ENCODE measurements around the gene INCENP. TPM values are rescaled to one million over a fixed set of nuclear protein-coding genes. Genes with fewer than 3 reads are reported as not detected.

INCENP gene
- total RNA-seq, 1 experiment from 2014 or later: 48.8 TPM

- no peak overlapping the region for H3K4me3 ChIP-seq (ENCODE audit: low read length)
- H3K9me2 ChIP-seq (replicated peaks; ENCODE audit: insufficient read depth, low read length): no peaks in the 10 kb centered on the region
- H4K20me1 ChIP-seq (ENCODE audit: insufficient read depth, low read depth, low read length): peaks cover 29% of the 10 kb centered on the region; the same call in 1 of the 2 replicates
- H3K79me2 ChIP-seq (ENCODE audit: low read length): peaks cover 86% of the 10 kb centered on the region
- no peak overlapping the region for H3K4me2 ChIP-seq (ENCODE audit: low read depth, low read length, poor library complexity, severe bottlenecking)
- peaks cover 9% of the 10 kb centered on the region for H3K36me3 ChIP-seq (ENCODE audit: insufficient read depth, low read length)
- H3K9ac ChIP-seq (ENCODE audit: low read length): no peak overlapping the region
- H2AFZ ChIP-seq (ENCODE audit: low read length): no peak overlapping the region
- no peak for DNase-seq
- H3K27ac ChIP-seq (ENCODE audit: low read length): no peak overlapping the region
- H3K4me1 ChIP-seq (ENCODE audit: low read length): peaks cover 26% of the 10 kb centered on the region
- no peaks in the 10 kb centered on the region for H3K9me3 ChIP-seq (ENCODE audit: low read length)
- no peaks in the 10 kb centered on the region for H3K27me3 ChIP-seq (ENCODE audit: low read length)
These were observed 3.6 kb downstream of the INCENP start for GRCh38 chr11:62127426-62127825.

- Histone ChIP-seq H3K4me2 (ENCODE audit: low read depth, low read length, poor library complexity, severe bottlenecking) (no peak overlapping the region), H3K4me3 (ENCODE audit: low read length) (no peak overlapping the region), H3K9me3 (ENCODE audit: low read length) (no peaks in the 10 kb centered on the region), H3K27ac (ENCODE audit: low read length) (no peak overlapping the region), H3K36me3 (ENCODE audit: insufficient read depth, low read length) (peaks cover 9% of the 10 kb centered on the region), H3K9me2 (replicated peaks; ENCODE audit: insufficient read depth, low read length) (no peaks in the 10 kb centered on the region), H3K4me1 (ENCODE audit: low read length) (peaks cover 22% of the 10 kb centered on the region), H3K9ac (ENCODE audit: low read length) (no peak overlapping the region), H2AFZ (ENCODE audit: low read length) (no peak overlapping the region), H4K20me1 (ENCODE audit: insufficient read depth, low read depth, low read length) (peaks cover 29% of the 10 kb centered on the region; the same call in 1 of the 2 replicates), H3K27me3 (ENCODE audit: low read length) (no peaks in the 10 kb centered on the region), H3K79me2 (ENCODE audit: low read length) (peaks cover 93% of the 10 kb centered on the region)
- DNase-seq: no peak
These were observed 4.3 kb downstream of the INCENP start for GRCh38 chr11:62127941-62128770.

GRCh38 chr11:62128835-62129234 lies 5.0 kb downstream of the INCENP start:
- no peaks in the 10 kb centered on the region for H3K9me2 ChIP-seq (replicated peaks; ENCODE audit: insufficient read depth, low read length)
- H3K9me3 ChIP-seq (ENCODE audit: low read length): no peaks in the 10 kb centered on the region
- no peaks in the 10 kb centered on the region for H3K27me3 ChIP-seq (ENCODE audit: low read length)
- peaks cover 100% of the 10 kb centered on the region for H3K79me2 ChIP-seq (ENCODE audit: low read length)
- peaks cover 19% of the 10 kb centered on the region for H3K4me1 ChIP-seq (ENCODE audit: low read length)
- H4K20me1 ChIP-seq (ENCODE audit: insufficient read depth, low read depth, low read length): peaks cover 29% of the 10 kb centered on the region; the same call in 1 of the 2 replicates
- H3K4me3 ChIP-seq (ENCODE audit: low read length): no peak overlapping the region
- no peak overlapping the region for H3K4me2 ChIP-seq (ENCODE audit: low read depth, low read length, poor library complexity, severe bottlenecking)
- DNase-seq: no peak
- H3K27ac ChIP-seq (ENCODE audit: low read length): no peak overlapping the region
- H2AFZ ChIP-seq (ENCODE audit: low read length): no peak overlapping the region
- no peak overlapping the region for H3K9ac ChIP-seq (ENCODE audit: low read length)
- H3K36me3 ChIP-seq (ENCODE audit: insufficient read depth, low read length): peaks cover 11% of the 10 kb centered on the region

- DNase-seq: no peak
- Histone ChIP-seq H3K27me3 (ENCODE audit: low read length) (no peaks in the 10 kb centered on the region), H3K27ac (ENCODE audit: low read length) (no peak overlapping the region), H2AFZ (ENCODE audit: low read length) (no peak overlapping the region), H3K4me1 (ENCODE audit: low read length) (peaks cover 19% of the 10 kb centered on the region), H4K20me1 (ENCODE audit: insufficient read depth, low read depth, low read length) (peaks cover 26% of the 10 kb centered on the region; the same call in 1 of the 2 replicates), H3K9ac (ENCODE audit: low read length) (no peak overlapping the region), H3K4me3 (ENCODE audit: low read length) (no peak overlapping the region), H3K9me3 (ENCODE audit: low read length) (no peaks in the 10 kb centered on the region), H3K4me2 (ENCODE audit: low read depth, low read length, poor library complexity, severe bottlenecking) (no peak overlapping the region), H3K36me3 (ENCODE audit: insufficient read depth, low read length) (peaks cover 13% of the 10 kb centered on the region), H3K9me2 (replicated peaks; ENCODE audit: insufficient read depth, low read length) (no peaks in the 10 kb centered on the region), H3K79me2 (ENCODE audit: low read length) (peaks cover 98% of the 10 kb centered on the region)
These were observed 5.9 kb downstream of the INCENP start for GRCh38 chr11:62129590-62130282.

GRCh38 chr11:62130283-62131169 lies 6.7 kb downstream of the INCENP start:
- Histone ChIP-seq H3K9ac (ENCODE audit: low read length) (no peak overlapping the region), H3K4me2 (ENCODE audit: low read depth, low read length, poor library complexity, severe bottlenecking) (no peak overlapping the region), H3K27me3 (ENCODE audit: low read length) (no peaks in the 10 kb centered on the region), H3K4me3 (ENCODE audit: low read length) (no peak overlapping the region), H4K20me1 (ENCODE audit: insufficient read depth, low read depth, low read length) (peaks cover 20% of the 10 kb centered on the region; the same call in 1 of the 2 replicates), H2AFZ (ENCODE audit: low read length) (no peak overlapping the region), H3K27ac (ENCODE audit: low read length) (no peak overlapping the region), H3K9me2 (replicated peaks; ENCODE audit: insufficient read depth, low read length) (no peaks in the 10 kb centered on the region), H3K9me3 (ENCODE audit: low read length) (no peaks in the 10 kb centered on the region), H3K4me1 (ENCODE audit: low read length) (peaks cover 12% of the 10 kb centered on the region), H3K79me2 (ENCODE audit: low read length) (peaks cover 98% of the 10 kb centered on the region), H3K36me3 (ENCODE audit: insufficient read depth, low read length) (peaks cover 13% of the 10 kb centered on the region)
- DNase-seq: no peak

GRCh38 chr11:62131170-62131464 lies 7.3 kb downstream of the INCENP start:
- Histone ChIP-seq H2AFZ (ENCODE audit: low read length) (no peak overlapping the region), H3K9me2 (replicated peaks; ENCODE audit: insufficient read depth, low read length) (no peaks in the 10 kb centered on the region), H3K9ac (ENCODE audit: low read length) (no peak overlapping the region), H3K79me2 (ENCODE audit: low read length) (peaks cover 96% of the 10 kb centered on the region), H3K4me2 (ENCODE audit: low read depth, low read length, poor library complexity, severe bottlenecking) (no peak overlapping the region), H3K9me3 (ENCODE audit: low read length) (no peaks in the 10 kb centered on the region), H3K4me3 (ENCODE audit: low read length) (no peak overlapping the region), H4K20me1 (ENCODE audit: insufficient read depth, low read depth, low read length) (peaks cover 15% of the 10 kb centered on the region; the same call in 1 of the 2 replicates), H3K27ac (ENCODE audit: low read length) (no peak overlapping the region), H3K4me1 (ENCODE audit: low read length) (peaks cover 6% of the 10 kb centered on the region), H3K27me3 (ENCODE audit: low read length) (no peaks in the 10 kb centered on the region), H3K36me3 (ENCODE audit: insufficient read depth, low read length) (peaks cover 13% of the 10 kb centered on the region)
- DNase-seq: no peak

- peaks cover 15% of the 10 kb centered on the region; the same call in 1 of the 2 replicates for H4K20me1 ChIP-seq (ENCODE audit: insufficient read depth, low read depth, low read length)
- H3K4me1 ChIP-seq (ENCODE audit: low read length): no peaks in the 10 kb centered on the region
- no peak overlapping the region for H2AFZ ChIP-seq (ENCODE audit: low read length)
- H3K4me2 ChIP-seq (ENCODE audit: low read depth, low read length, poor library complexity, severe bottlenecking): no peak overlapping the region
- H3K27me3 ChIP-seq (ENCODE audit: low read length): no peaks in the 10 kb centered on the region
- H3K9me2 ChIP-seq (replicated peaks; ENCODE audit: insufficient read depth, low read length): no peaks in the 10 kb centered on the region
- no peak overlapping the region for H3K4me3 ChIP-seq (ENCODE audit: low read length)
- no peak for DNase-seq
- H3K27ac ChIP-seq (ENCODE audit: low read length): no peak overlapping the region
- H3K9me3 ChIP-seq (ENCODE audit: low read length): no peaks in the 10 kb centered on the region
- peaks cover 94% of the 10 kb centered on the region for H3K79me2 ChIP-seq (ENCODE audit: low read length)
- no peak overlapping the region for H3K9ac ChIP-seq (ENCODE audit: low read length)
- peaks cover 13% of the 10 kb centered on the region for H3K36me3 ChIP-seq (ENCODE audit: insufficient read depth, low read length)
These were observed 8.4 kb downstream of the INCENP start for GRCh38 chr11:62132191-62132590.
